Measurements from ENCODE around the gene GPX6. TPM values are rescaled to one million over a fixed set of nuclear protein-coding genes. Genes with fewer than 3 reads are reported as not detected.
"Not testable (repeated sequence)": the region's sequence is repeated elsewhere in the genome, so short reads cannot be mapped to it uniquely, and the experiment has no call there.

Gene GPX6
- total RNA-seq, 6 experiments from 2014 or later = not detected

GRCh38 chr6:28480253-28480932, 35.2 kb downstream of the GPX6 start:
- H3K36me3 ChIP-seq = no peaks in the 10 kb centered on the region
- ATAC-seq = no peak
- H3K4me3 ChIP-seq = no peak overlapping the region
- no peaks in the 10 kb centered on the region for H3K4me1 ChIP-seq
- intact Hi-C loops (cut with DNase I) = no loop called here
- no peak for DNase-seq
- TF ChIP-seq CTCF (IDR thresholded peaks at IDR 0.05) (no peak), POLR2A (IDR thresholded peaks at IDR 0.05) (no peak)
- WGBS (ENCODE audit: insufficient coverage, low coverage, low lambda C conversion rate, missing lambda C conversion rate) = 42% methylated on average over 9 of the region's 9 CpGs
- no peaks in the 10 kb centered on the region for H3K9me3 ChIP-seq
- no peak overlapping the region for H3K27ac ChIP-seq
- H3K27me3 ChIP-seq = peaks cover 0 to 5% of the 10 kb centered on the region in 2 donors

GRCh38 chr6:28478518-28478917, 37.1 kb downstream of the GPX6 start:
- Histone ChIP-seq H3K36me3 (no peaks in the 10 kb centered on the region), H3K4me3 (no peak overlapping the region), H3K9me3 (no peaks in the 10 kb centered on the region), H3K27ac (no peak overlapping the region), H3K27me3 (peaks cover 0 to 15% of the 10 kb centered on the region in 2 donors), H3K4me1 (no peaks in the 10 kb centered on the region)
- DNase-seq = no peak
- ATAC-seq = no peak
- intact Hi-C loops (cut with DNase I) = no loop called here
- 36% methylated on average over 11 of the region's 12 CpGs for WGBS (ENCODE audit: insufficient coverage, low coverage, low lambda C conversion rate, missing lambda C conversion rate)
- TF ChIP-seq CTCF (IDR thresholded peaks at IDR 0.05) (no peak), POLR2A (IDR thresholded peaks at IDR 0.05) (no peak)

- TF ChIP-seq POLR2A (IDR thresholded peaks at IDR 0.05) (no peak), CTCF (IDR thresholded peaks at IDR 0.05) (no peak)
- Histone ChIP-seq H3K27me3 (peaks cover 0 to 15% of the 10 kb centered on the region in 2 donors), H3K27ac (no peak overlapping the region), H3K4me1 (no peaks in the 10 kb centered on the region), H3K9me3 (no peaks in the 10 kb centered on the region), H3K4me3 (no peak overlapping the region), H3K36me3 (no peaks in the 10 kb centered on the region)
- DNase-seq = no peak
- intact Hi-C loops (cut with DNase I) = no loop called here
- WGBS (ENCODE audit: insufficient coverage, low coverage, low lambda C conversion rate, missing lambda C conversion rate) = 3% methylated on average over 18 of the region's 18 CpGs
- ATAC-seq = peak in 1 of 4 donors; percentile 23
Observed at GRCh38 chr6:28474441-28475219, 41.0 kb downstream of the GPX6 start.

GRCh38 chr6:28469153-28469745, 46.3 kb downstream of the GPX6 start:
- H3K27ac ChIP-seq; H3K4me1 ChIP-seq; intact Hi-C loops (cut with DNase I); ATAC-seq; H3K27me3 ChIP-seq; H3K9me3 ChIP-seq; H3K36me3 ChIP-seq; DNase-seq; H3K4me3 ChIP-seq: not testable (repeated sequence)
- no CpG with 5 or more reads among the region's 45 CpGs for WGBS (ENCODE audit: insufficient coverage, low coverage, low lambda C conversion rate, missing lambda C conversion rate)

GRCh38 chr6:28468056-28468455, 47.5 kb downstream of the GPX6 start:
- WGBS (ENCODE audit: insufficient coverage, low coverage, low lambda C conversion rate, missing lambda C conversion rate) = 36% methylated on average over 7 of the region's 7 CpGs
- no peaks in the 10 kb centered on the region for H3K4me1 ChIP-seq
- no peak overlapping the region for H3K27ac ChIP-seq
- H3K9me3 ChIP-seq = no peaks in the 10 kb centered on the region
- DNase-seq (no peak), ATAC-seq (no peak)
- H3K36me3 ChIP-seq = no peaks in the 10 kb centered on the region
- H3K4me3 ChIP-seq = no peak overlapping the region
- H3K27me3 ChIP-seq = no peaks in the 10 kb centered on the region
- intact Hi-C loops (cut with DNase I) = no loop called here
- TF ChIP-seq POLR2A (IDR thresholded peaks at IDR 0.05) = no peak
- no peak for TF ChIP-seq CTCF (IDR thresholded peaks at IDR 0.05)

Data from right lobe of liver (tissue), 6 donors.